ENCODE measurements around the gene LSM7.

GRCh38 chr19:2362046-2362969, 33.9 kb upstream of the LSM7 start:
- TF ChIP-seq CTCF (IDR thresholded peaks at IDR 0.05) = no peak
- no peak for TF ChIP-seq POLR2AphosphoS5 (IDR thresholded peaks at IDR 0.05)
